Cardiac muscle cell (in vitro differentiated cells and primary cell): Measurements from ENCODE around the gene PLCL1. TPM values are rescaled to one million over a fixed set of nuclear protein-coding genes. Genes with fewer than 3 reads are reported as not detected.

Experiments used
- DNase-seq, 2 donors: peaks; one replicate each; pipeline versions ENCODE4 v3.0.0 to v3.0.0-alpha.2; 2010 to 2017; ENCODE audit warnings: low read depth in 1 of 2, low spot score in 1 of 2
- H3K27ac ChIP-seq: fragments of 200-600 bp; sonication (generic); 2 replicates; pipeline ENCODE4 v1.5.1; 2016
- H3K27me3 ChIP-seq: fragments of 200-600 bp; sonication (generic); 2 replicates; pipeline ENCODE4 v1.6.0; 2016; ENCODE audit warnings: control low read depth
- H3K36me3 ChIP-seq: fragments of 200-600 bp; sonication (generic); 2 replicates; pipeline ENCODE4 v1.5.1; 2016; ENCODE audit warnings: control low read depth
- H3K4me1 ChIP-seq: fragments of 200-600 bp; sonication (generic); 2 replicates; pipeline ENCODE4 v1.8.1; 2017; ENCODE audit warnings: low read depth, mild to moderate bottlenecking, mixed run types
- H3K4me3 ChIP-seq: fragments of 200-600 bp; sonication (generic); 2 replicates; pipeline ENCODE4 v1.5.1; 2016; ENCODE audit warnings: mild to moderate bottlenecking
- H3K9me3 ChIP-seq: fragments of 200-600 bp; sonication (generic); 2 replicates; pipeline ENCODE4 v1.5.1; 2017; ENCODE audit warnings: low read depth, mild to moderate bottlenecking, control low read depth
- CTCF ChIP-seq: IDR thresholded peaks from 2 replicates; pipeline ENCODE4 v1.5.1; 2012; ENCODE audit warnings: low read depth, mild to moderate bottlenecking, low read length
- polyA plus RNA-seq: library from polyadenylated mRNA; unstranded; fragments of >200 nt; fragmentation: Nextera tagmentation; extraction: Ambion mirVana; gene quantifications from 2 replicates; pipeline ENCODE4 v1.2.1, GENCODE V29; 2016
- total RNA-seq: library from RNA; depleted of rRNA; stranded (reverse); fragments of >200 nt; gene quantifications from 2 replicates; pipeline ENCODE4 v1.2.3, GENCODE V29; 2016

PLCL1 gene
- total and polyA plus RNA-seq, 2 experiments from 2014 or later, result 4.9 to 7.8 TPM

GRCh38 chr2:197943731-197944130, 139.3 kb downstream of the PLCL1 start:
- Histone ChIP-seq H3K27ac (no peak overlapping the region), H3K4me3 (no peak overlapping the region), H3K9me3 (no peaks in the 10 kb centered on the region), H3K36me3 (no peaks in the 10 kb centered on the region), H3K4me1 (no peaks in the 10 kb centered on the region), H3K27me3 (peaks cover 33% of the 10 kb centered on the region)
- no peak for TF ChIP-seq CTCF
- no peak for DNase-seq

- Histone ChIP-seq H3K36me3 (no peaks in the 10 kb centered on the region), H3K4me3 (no peak overlapping the region), H3K27ac (no peak overlapping the region), H3K27me3 (peaks cover 34% of the 10 kb centered on the region), H3K9me3 (no peaks in the 10 kb centered on the region), H3K4me1 (no peaks in the 10 kb centered on the region)
- no peak for DNase-seq
- no peak for TF ChIP-seq CTCF
These were observed 140.2 kb downstream of the PLCL1 start for GRCh38 chr2:197944416-197945096.

- Histone ChIP-seq H3K4me3 (no peak overlapping the region), H3K27me3 (peaks cover 49% of the 10 kb centered on the region), H3K36me3 (no peaks in the 10 kb centered on the region), H3K4me1 (no peaks in the 10 kb centered on the region), H3K9me3 (no peaks in the 10 kb centered on the region), H3K27ac (no peak overlapping the region)
- DNase-seq, result no peak
- TF ChIP-seq CTCF, result no peak
These were observed 142.2 kb downstream of the PLCL1 start for GRCh38 chr2:197946562-197946961.

GRCh38 chr2:197947219-197947757, 142.9 kb downstream of the PLCL1 start:
- H3K27me3 ChIP-seq, result peaks cover 47% of the 10 kb centered on the region
- no peaks in the 10 kb centered on the region for H3K9me3 ChIP-seq
- H3K4me3 ChIP-seq, result no peak overlapping the region
- no peaks in the 10 kb centered on the region for H3K4me1 ChIP-seq
- DNase-seq, result no peak
- no peak overlapping the region for H3K27ac ChIP-seq
- no peak for TF ChIP-seq CTCF
- no peaks in the 10 kb centered on the region for H3K36me3 ChIP-seq

GRCh38 chr2:197949224-197949623, 144.8 kb downstream of the PLCL1 start:
- no peak overlapping the region for H3K4me3 ChIP-seq
- no peaks in the 10 kb centered on the region for H3K36me3 ChIP-seq
- no peaks in the 10 kb centered on the region for H3K9me3 ChIP-seq
- DNase-seq, result no peak
- H3K27me3 ChIP-seq, result peaks cover 50% of the 10 kb centered on the region
- no peak overlapping the region for H3K27ac ChIP-seq
- TF ChIP-seq CTCF, result no peak
- H3K4me1 ChIP-seq, result no peaks in the 10 kb centered on the region
